ENCODE data around the gene SPRR2E.
"Not testable (repeated sequence)": the region's sequence is repeated elsewhere in the genome, so short reads cannot be mapped to it uniquely, and the experiment has no call there.

Gene SPRR2E

DNA sequence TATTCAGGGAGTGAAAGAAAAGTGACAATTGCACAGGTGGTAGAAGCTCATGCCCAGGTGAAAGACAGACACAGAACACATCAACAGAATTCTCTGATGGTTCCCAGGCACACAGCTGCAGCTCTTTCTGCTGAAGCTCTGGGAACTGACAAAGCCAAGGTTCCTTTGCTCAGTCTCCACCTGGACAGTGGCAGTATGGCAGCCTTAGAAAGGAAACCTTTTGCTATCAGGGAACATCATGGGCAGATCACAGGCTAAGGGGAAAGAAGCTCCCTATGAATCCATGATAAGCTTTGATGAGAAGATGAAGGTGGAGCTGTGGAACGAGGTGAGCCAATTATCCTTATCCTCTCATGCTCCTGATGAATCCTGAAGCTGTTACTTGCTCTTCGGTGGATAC, 24.1 kb downstream of the SPRR2E start:
- no peak for DNase-seq (ENCODE audit: low read depth)

DNA sequence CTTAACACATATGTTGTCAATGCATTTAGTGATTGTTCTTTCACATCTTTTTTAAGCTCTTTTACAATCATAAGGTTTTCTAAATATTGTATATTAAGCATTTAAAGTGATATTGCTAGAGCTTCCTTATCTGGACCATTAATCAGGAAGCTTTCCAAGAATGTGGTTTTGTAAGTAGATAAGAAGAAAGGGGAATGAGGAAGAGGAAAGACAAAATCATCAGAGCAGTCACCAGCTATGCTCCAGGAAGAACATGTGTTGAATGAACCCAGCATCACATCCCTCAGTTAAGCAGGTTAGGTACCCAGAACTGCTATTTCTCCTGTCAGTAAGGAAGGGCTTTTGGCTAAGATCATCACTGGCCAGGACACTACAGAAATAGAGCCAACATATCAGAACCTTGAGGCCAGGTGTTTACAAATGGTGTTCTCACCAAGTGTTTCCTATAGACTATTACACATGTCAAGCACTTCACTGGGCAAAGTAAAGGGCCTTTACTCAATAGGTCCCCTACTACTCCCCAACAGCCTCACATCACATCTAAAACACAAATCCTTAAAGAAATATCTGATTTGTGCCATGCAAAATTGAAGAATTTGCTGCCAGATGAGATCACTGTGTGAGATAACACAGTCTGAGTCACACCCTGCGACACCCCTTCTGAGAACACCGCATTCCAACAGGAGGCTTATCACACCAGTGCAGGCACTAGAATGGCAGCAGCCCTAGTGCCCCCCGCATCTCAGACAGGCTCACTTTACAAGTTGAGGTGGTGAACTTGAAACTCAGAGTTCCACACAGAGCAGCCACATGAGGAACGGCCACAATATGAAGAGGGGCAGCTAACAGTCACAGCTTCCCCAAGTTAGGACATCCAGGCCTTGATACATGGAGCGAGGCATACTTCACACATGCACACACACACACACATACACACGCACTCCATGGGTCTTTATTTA, 35.2 kb downstream of the SPRR2E start:
- DNase-seq (ENCODE audit: low read depth) = no peak

GRCh38 chr1:153058154-153058553, 36.2 kb downstream of the SPRR2E start:
- DNase-seq (ENCODE audit: low read depth) = no peak

DNA sequence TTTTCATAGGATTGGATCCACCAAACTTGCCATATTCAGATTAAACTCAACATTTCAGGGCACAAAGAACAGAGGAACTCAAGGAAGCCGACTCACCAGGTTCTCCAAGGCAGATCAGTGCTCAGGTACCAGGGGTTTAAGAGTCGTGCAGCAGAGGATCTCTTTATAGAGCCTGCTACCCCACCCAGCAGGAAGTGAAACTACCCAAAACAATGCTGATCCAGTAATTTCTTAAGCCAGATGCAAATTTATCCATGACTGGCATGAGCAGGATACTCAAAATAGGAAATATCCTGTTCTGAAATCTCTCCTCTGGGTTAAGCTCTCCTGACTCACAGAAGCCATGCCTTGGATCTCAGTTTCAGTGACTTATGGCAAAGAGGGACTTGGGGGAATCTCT, 37.0 kb downstream of the SPRR2E start, which contains the start of gene SPRR2A:
Gene SPRR2A (minus strand): TSS at position 138 of the 400 bp plus-strand sequence. CDS start 777 bp downstream, outside the sequence.
- DNase-seq (ENCODE audit: low read depth) = no peak

- not testable (repeated sequence) for DNase-seq (ENCODE audit: low read depth)
Observed at GRCh38 chr1:153056111-153056510, 38.2 kb downstream of the SPRR2E start.

DNA sequence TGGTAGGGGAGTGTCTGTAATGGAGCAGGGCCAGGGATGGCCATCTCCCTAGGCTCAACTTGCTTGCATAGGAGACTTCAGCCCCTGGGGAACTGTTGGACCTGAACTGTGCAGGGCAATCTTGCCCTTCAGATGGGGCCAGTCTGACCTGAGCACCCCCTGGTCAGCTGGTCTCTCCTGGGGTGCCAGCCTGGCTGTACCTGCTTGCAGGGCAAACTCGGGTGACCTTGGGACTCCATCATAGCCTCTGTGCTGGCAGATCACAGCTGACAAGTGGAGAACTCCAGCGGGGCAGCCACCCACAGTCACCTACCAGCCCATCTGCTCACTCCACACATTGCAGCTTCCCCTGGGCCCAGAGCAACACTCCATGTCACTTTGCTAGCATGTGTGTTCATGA, 45.1 kb downstream of the SPRR2E start:
- DNase-seq (ENCODE audit: low read depth) = no peak

Data from T follicular helper cell (primary cell).